HL-60 (cell line): ENCODE results near the gene DBX1.

Experiments used
- DNase-seq, 2 experiments: peaks; one replicate each; pipeline ENCODE4 v3.0.0-alpha.2; 2010 to 2020; ENCODE audit warnings: low read depth in 1 of 2, low spot score in 1 of 2
- H3K27ac ChIP-seq: fragments of 250-450 bp; sonication (Bioruptor Pico); replicated peaks from 2 replicates; pipeline ENCODE4 v1.5.1; 2020; ENCODE audit warnings: mild to moderate bottlenecking, moderate library complexity
- H3K27me3 ChIP-seq: fragments of 250-450 bp; sonication (Bioruptor Pico); 2 replicates; pipeline ENCODE4 v1.5.1; 2021; ENCODE audit warnings: mild to moderate bottlenecking, moderate library complexity; ENCODE audit not compliant: insufficient read depth, poor library complexity, severe bottlenecking
- H3K4me3 ChIP-seq: replicated peaks from 2 replicates; pipeline ENCODE4 v1.5.1; 2011; ENCODE audit warnings: mild to moderate bottlenecking, control low read depth, low read length; ENCODE audit not compliant: insufficient read depth
- CTCF ChIP-seq: IDR thresholded peaks from one replicate; pipeline ENCODE4 v1.5.1; 2011; ENCODE audit warnings: low read length, control low read depth, inconsistent platforms; ENCODE audit not compliant: insufficient read depth
- GABPA ChIP-seq: IDR thresholded peaks from 2 replicates; pipeline ENCODE4 v1.6.1; 2012; ENCODE audit warnings: low read depth
- POLR2AphosphoS5 ChIP-seq: IDR thresholded peaks from 2 replicates; pipeline ENCODE4 v1.6.1; 2012; ENCODE audit warnings: low read depth
- REST ChIP-seq: IDR thresholded peaks from 2 replicates; pipeline ENCODE4 v1.6.1; 2012; ENCODE audit warnings: low read depth; ENCODE audit not compliant: insufficient replicate concordance
- SPI1 ChIP-seq: IDR thresholded peaks from 2 replicates; pipeline ENCODE4 v1.6.1; 2012; ENCODE audit warnings: low read depth, mild to moderate bottlenecking, borderline replicate concordance

Gene DBX1

GRCh38 chr11:20137637-20138036 lies 22.6 kb downstream of the DBX1 start:
- H3K27ac ChIP-seq, result no peak overlapping the region
- H3K27me3 ChIP-seq, result no peaks in the 10 kb centered on the region
- DNase-seq, result no peak
- no peak overlapping the region for H3K4me3 ChIP-seq
- TF ChIP-seq POLR2AphosphoS5 (no peak), CTCF (no peak), REST (no peak), GABPA (no peak), SPI1 (no peak)

GRCh38 chr11:20134991-20135736 lies 25.1 kb downstream of the DBX1 start:
- TF ChIP-seq SPI1 (no peak), REST (no peak), CTCF (no peak), POLR2AphosphoS5 (no peak)
- Histone ChIP-seq H3K4me3 (no peak overlapping the region), H3K27me3 (no peaks in the 10 kb centered on the region), H3K27ac (no peak overlapping the region)
- no peak for DNase-seq

- H3K4me3 ChIP-seq, result no peak overlapping the region
- no peak overlapping the region for H3K27ac ChIP-seq
- no peak for DNase-seq
- H3K27me3 ChIP-seq, result no peaks in the 10 kb centered on the region
- TF ChIP-seq CTCF (no peak), SPI1 (no peak), POLR2AphosphoS5 (no peak), GABPA (no peak), REST (no peak)
Measured at GRCh38 chr11:20132667-20133039, 27.6 kb downstream of the DBX1 start.
